EH (cell line): Measurements from ENCODE around the gene RNASEH2A.

Experiments used
- DNase-seq: peaks from one replicate; pipeline ENCODE4 v3.0.0-alpha.2; 2015; ENCODE audit warnings: low read depth

The RNASEH2A gene

GRCh38 chr19:12806242-12807081 is at the start of gene RNASEH2A:
TSS of gene RNASEH2A (plus strand) at chr19:12806584. CDS start at chr19:12806674, 90 bp downstream.
- peak; percentile 88 for DNase-seq

GRCh38 chr19:12757544-12758274 is 48.7 kb upstream of the RNASEH2A start:
- peak; percentile 72 for DNase-seq

GRCh38 chr19:12759686-12760085 is 46.7 kb upstream of the RNASEH2A start:
- DNase-seq = no peak

GRCh38 chr19:12763100-12763499 is 43.3 kb upstream of the RNASEH2A start:
- no peak for DNase-seq

- no peak for DNase-seq
Measured at GRCh38 chr19:12764698-12765097, 41.7 kb upstream of the RNASEH2A start.

GRCh38 chr19:12766051-12766521 is 40.3 kb upstream of the RNASEH2A start:
- DNase-seq = peak; percentile 86

GRCh38 chr19:12767150-12767549 is 39.2 kb upstream of the RNASEH2A start:
- no peak for DNase-seq

GRCh38 chr19:12767666-12768065 is 38.7 kb upstream of the RNASEH2A start:
- DNase-seq = no peak

- no peak for DNase-seq
Measured at GRCh38 chr19:12769689-12770088, 36.7 kb upstream of the RNASEH2A start.

- no peak for DNase-seq
Measured at GRCh38 chr19:12770922-12771321, 35.5 kb upstream of the RNASEH2A start.

- DNase-seq = no peak
Measured at GRCh38 chr19:12772323-12772722, 34.1 kb upstream of the RNASEH2A start.

GRCh38 chr19:12773571-12773970 is 32.8 kb upstream of the RNASEH2A start:
- peak; percentile 74 for DNase-seq

- no peak for DNase-seq
Measured at GRCh38 chr19:12774588-12775555, 31.5 kb upstream of the RNASEH2A start, which contains the start of gene HOOK2. TSS of gene HOOK2 (minus strand) at chr19:12775552. CDS start at chr19:12775449, 103 bp downstream.

- DNase-seq = peak; percentile 75
Measured at GRCh38 chr19:12777217-12778016, 29.0 kb upstream of the RNASEH2A start.

GRCh38 chr19:12778017-12778904 is 28.1 kb upstream of the RNASEH2A start:
- DNase-seq = peak; percentile 89

- DNase-seq = no peak
Measured at GRCh38 chr19:12778905-12779161, 27.6 kb upstream of the RNASEH2A start.

GRCh38 chr19:12779162-12779993 is 27.0 kb upstream of the RNASEH2A start:
- peak; percentile 82 for DNase-seq

GRCh38 chr19:12782174-12782423 is 24.3 kb upstream of the RNASEH2A start:
- no peak for DNase-seq
